Hindlimb muscle (tissue), 1 donor: ENCODE measurements around the gene ACIN1. TPM values are rescaled to one million over a fixed set of nuclear protein-coding genes. Genes with fewer than 3 reads are reported as not detected.
"Not testable (repeated sequence)": the region's sequence is repeated elsewhere in the genome, so short reads cannot be mapped to it uniquely, and the experiment has no call there.

Source experiments
- DNase-seq: peaks from one replicate; pipeline ENCODE4 v3.0.0-alpha.2; 2013
- polyA plus RNA-seq: library from polyadenylated mRNA; unstranded; fragments of 120-200 nt; gene quantifications from one replicate; pipeline ENCODE4 v1.2.1, GENCODE V29; 2013; ENCODE audit not compliant: insufficient read length

ACIN1 gene
- polyA plus RNA-seq, 1 donor: 143 TPM

- DNase-seq: no peak
Observed at GRCh38 chr14:23035303-23036144, 59.4 kb downstream of the ACIN1 start.

GRCh38 chr14:23034498-23035302 is 60.2 kb downstream of the ACIN1 start, which contains the start of gene PSMB5:
TSS of gene PSMB5 (minus strand) at chr14:23034900. CDS start at chr14:23034881, 19 bp downstream.
- peak; percentile 94 for DNase-seq

- DNase-seq: no peak
Observed at GRCh38 chr14:23033801-23034497, 61.0 kb downstream of the ACIN1 start.

GRCh38 chr14:23033251-23033727 is 61.6 kb downstream of the ACIN1 start:
- DNase-seq: no peak

GRCh38 chr14:23030936-23031335 is 64.0 kb downstream of the ACIN1 start:
- no peak for DNase-seq

- DNase-seq: no peak
Observed at GRCh38 chr14:23028799-23029198, 66.1 kb downstream of the ACIN1 start.

- no peak for DNase-seq
Observed at GRCh38 chr14:23025151-23025814, 69.7 kb downstream of the ACIN1 start.

GRCh38 chr14:23024612-23025075 is 70.3 kb downstream of the ACIN1 start:
- DNase-seq: no peak

GRCh38 chr14:23023795-23024152 is 71.2 kb downstream of the ACIN1 start:
- DNase-seq: no peak

- no peak for DNase-seq
Observed at GRCh38 chr14:23023022-23023794, 71.7 kb downstream of the ACIN1 start.

- DNase-seq: no peak
Observed at GRCh38 chr14:23021889-23022442, 73.0 kb downstream of the ACIN1 start.

GRCh38 chr14:23021434-23021833 is 73.5 kb downstream of the ACIN1 start:
- DNase-seq: no peak

- no peak for DNase-seq
Observed at GRCh38 chr14:23020143-23021128, 74.5 kb downstream of the ACIN1 start.

GRCh38 chr14:23018107-23018506 is 76.8 kb downstream of the ACIN1 start:
- no peak for DNase-seq

GRCh38 chr14:23017091-23017490 is 77.8 kb downstream of the ACIN1 start:
- DNase-seq: no peak

GRCh38 chr14:23015618-23016017 is 79.3 kb downstream of the ACIN1 start:
- DNase-seq: no peak

- not testable (repeated sequence) for DNase-seq
Observed at GRCh38 chr14:23013749-23014054, 81.2 kb downstream of the ACIN1 start.

- no peak for DNase-seq
Observed at GRCh38 chr14:23013054-23013748, 81.7 kb downstream of the ACIN1 start.
